Keratinocyte (primary cell): Measurements from ENCODE around the gene CCM2.

ENCODE experiments used
- CTCF ChIP-seq, 3 experiments: IDR thresholded peaks in 1 of 3; conservative IDR thresholded peaks in 1 of 3; optimal IDR thresholded peaks in 1 of 3; 2 replicates in 2 of 3; 3 replicates in 1 of 3; pipeline versions ENCODE3 to v1.5.1; 2011; ENCODE audit warnings: low read length in 3 of 3, mild to moderate bottlenecking in 3 of 3, moderate library complexity in 2 of 3, control low read depth in 1 of 3, inconsistent platforms in 1 of 3; ENCODE audit not compliant: insufficient read depth in 2 of 3; ENCODE audit errors: extremely low read depth in 1 of 3
- EZH2 ChIP-seq: IDR thresholded peaks from one replicate; pipeline ENCODE4 v1.6.1; 2012; ENCODE audit warnings: inconsistent platforms, mild to moderate bottlenecking, low read length, moderate library complexity

- TF ChIP-seq CTCF (optimal IDR thresholded peaks at IDR 0.05 in 1 of 3, IDR thresholded peaks at IDR 0.05 in 1 of 3, conservative IDR thresholded peaks at IDR 0.05 in 1 of 3; ENCODE audit: extremely low read depth in 1 of 3, insufficient read depth in 2 of 3, low read length in 3 of 3) = no peak
- TF ChIP-seq EZH2 = no peak
These were observed 104.2 kb downstream of the CCM2 start for GRCh38 chr7:45103958-45104843.
